ENCODE data around the gene WRNIP1.

WRNIP1 gene

DNA sequence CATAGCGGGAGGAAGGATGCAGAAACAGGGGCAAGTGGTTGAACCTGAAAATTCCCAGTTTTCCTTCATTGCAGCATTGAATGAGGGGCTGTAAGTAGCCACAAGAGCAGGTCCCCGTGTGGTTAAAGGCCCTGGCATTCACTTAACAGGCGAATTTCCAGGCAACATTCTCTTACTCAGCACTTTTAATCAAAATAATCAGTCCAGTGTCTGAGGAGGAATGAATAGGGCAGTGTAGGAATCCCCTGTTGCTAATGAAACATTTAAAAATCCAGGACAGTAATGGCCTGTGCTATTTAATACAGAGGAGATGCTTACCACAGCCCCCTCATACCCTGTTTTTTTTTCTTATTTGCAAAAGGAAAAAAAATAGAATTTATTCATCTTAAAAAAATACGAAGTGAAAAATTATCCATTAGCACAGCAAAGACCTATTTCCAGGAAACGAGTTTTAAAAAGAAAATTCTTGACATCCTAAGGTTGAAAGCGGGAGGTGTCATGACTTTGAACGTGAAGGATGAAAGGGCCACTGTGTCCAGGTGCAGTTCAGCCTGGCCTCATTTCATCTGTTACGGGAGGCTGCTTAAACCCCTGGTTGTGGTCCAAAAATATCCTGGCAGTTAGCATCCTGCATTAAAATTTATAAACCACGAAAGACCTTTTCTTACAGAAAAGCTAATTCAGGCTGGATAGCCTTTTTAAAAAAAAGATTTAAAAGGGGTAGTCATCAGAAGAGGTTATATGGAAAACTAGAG, 34.7 kb upstream of the WRNIP1 start:
- Histone ChIP-seq H3K4me1 (ENCODE audit: control insufficient read depth, insufficient read depth, low read length, unreplicated experiment) (peaks cover 4% of the 10 kb centered on the region), H3K27ac (ENCODE audit: low read depth, low read length) (no peak overlapping the region), H3K36me3 (ENCODE audit: insufficient read depth, low read length) (no peaks in the 10 kb centered on the region), H2AFZ (ENCODE audit: low read length, unreplicated experiment) (no peak overlapping the region), H3K4me3 (ENCODE audit: low read depth, low read length) (no peak overlapping the region), H3K79me2 (ENCODE audit: control insufficient read depth, insufficient read depth, low read length, unreplicated experiment) (no peaks in the 10 kb centered on the region), H3K27me3 (ENCODE audit: insufficient read depth, low read length) (no peaks in the 10 kb centered on the region)

DNA sequence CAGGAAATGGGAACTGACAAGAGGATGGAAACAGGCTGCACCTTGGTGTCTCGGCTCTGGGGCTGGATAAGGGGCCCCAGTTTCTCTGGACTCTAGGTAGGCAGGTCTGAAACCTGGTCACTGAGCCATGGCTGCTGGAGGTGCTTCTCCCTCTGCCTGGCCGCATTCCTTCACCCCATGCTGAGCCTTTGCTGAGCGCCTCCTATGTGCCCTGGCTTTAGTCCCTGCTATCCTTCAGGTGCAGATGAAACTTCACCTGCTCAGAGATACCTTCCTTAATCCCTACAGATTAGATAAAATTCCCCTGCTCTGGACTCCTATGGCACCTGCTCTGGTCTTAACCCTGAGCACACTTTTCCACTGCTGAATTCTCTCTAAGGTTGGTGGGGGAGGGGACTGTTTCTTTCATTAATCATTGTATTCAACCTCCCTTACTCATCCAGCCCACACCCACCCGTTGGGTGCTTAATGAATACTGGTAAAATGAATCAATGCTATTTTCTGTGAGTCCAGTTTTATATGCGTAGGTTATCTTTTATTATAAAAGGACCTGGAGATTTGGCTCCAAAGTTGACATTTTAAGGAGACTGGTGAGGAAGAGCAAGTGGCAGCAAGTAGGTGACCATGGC, 33.8 kb upstream of the WRNIP1 start:
- Histone ChIP-seq H3K27me3 (ENCODE audit: insufficient read depth, low read length) (no peaks in the 10 kb centered on the region), H3K4me3 (ENCODE audit: low read depth, low read length) (no peak overlapping the region), H3K27ac (ENCODE audit: low read depth, low read length) (no peak overlapping the region), H3K4me1 (ENCODE audit: control insufficient read depth, insufficient read depth, low read length, unreplicated experiment) (peaks cover 4% of the 10 kb centered on the region), H3K79me2 (ENCODE audit: control insufficient read depth, insufficient read depth, low read length, unreplicated experiment) (no peaks in the 10 kb centered on the region), H3K36me3 (ENCODE audit: insufficient read depth, low read length) (no peaks in the 10 kb centered on the region), H2AFZ (ENCODE audit: low read length, unreplicated experiment) (no peak overlapping the region)

DNA sequence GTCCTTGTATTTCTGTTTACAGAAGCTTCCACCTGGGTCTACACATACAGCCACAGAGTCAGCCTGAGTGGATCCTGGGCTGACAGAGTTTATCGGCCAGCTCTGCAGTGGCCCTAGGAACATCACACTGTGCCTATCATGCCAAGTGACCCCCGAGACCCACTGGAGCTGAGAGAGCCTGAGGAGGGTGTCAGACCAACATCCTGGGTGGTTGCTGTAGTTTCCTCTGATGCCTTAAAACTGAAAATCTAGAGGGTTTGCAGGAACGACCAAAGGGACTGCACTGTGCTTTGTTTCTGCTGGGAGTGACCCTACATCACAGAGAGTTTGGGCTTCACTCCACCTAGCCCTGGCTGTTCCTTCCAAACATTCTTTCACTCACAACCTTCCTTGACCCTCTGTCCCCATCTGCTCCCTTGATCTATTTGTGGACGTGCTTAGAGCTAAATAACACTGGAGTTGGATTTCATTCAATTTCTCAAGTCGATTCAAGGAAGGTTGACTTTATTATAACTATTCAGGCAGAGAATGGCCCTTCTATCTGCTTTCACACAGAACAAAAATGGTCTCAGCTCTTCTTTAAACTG, 32.6 kb upstream of the WRNIP1 start:
- Histone ChIP-seq H3K36me3 (ENCODE audit: insufficient read depth, low read length) (no peaks in the 10 kb centered on the region), H3K4me3 (ENCODE audit: low read depth, low read length) (no peak overlapping the region), H3K27ac (ENCODE audit: low read depth, low read length) (no peak overlapping the region), H3K4me1 (ENCODE audit: control insufficient read depth, insufficient read depth, low read length, unreplicated experiment) (peaks cover 4% of the 10 kb centered on the region), H3K79me2 (ENCODE audit: control insufficient read depth, insufficient read depth, low read length, unreplicated experiment) (no peaks in the 10 kb centered on the region), H2AFZ (ENCODE audit: low read length, unreplicated experiment) (no peak overlapping the region), H3K27me3 (ENCODE audit: insufficient read depth, low read length) (no peaks in the 10 kb centered on the region)

DNA sequence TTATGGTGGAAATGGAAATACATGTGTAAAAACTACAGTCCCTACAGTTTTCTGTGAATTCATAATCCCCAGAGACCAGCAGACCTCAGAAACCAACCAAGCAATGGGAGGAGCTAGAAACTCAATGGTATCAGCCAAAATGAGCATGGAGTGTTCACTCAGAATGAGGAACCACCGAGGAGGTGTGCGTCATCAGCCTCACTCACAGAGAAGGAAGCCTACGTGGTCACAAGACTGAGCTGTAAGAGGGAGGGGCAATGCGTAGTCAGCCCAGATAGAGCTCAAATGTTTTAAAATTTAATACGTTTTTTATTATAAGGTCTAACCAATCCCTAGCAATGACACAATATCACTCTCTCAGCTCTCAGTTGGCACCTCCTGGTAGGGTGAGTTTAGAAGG, 31.9 kb upstream of the WRNIP1 start:
- no peaks in the 10 kb centered on the region for H3K36me3 ChIP-seq (ENCODE audit: insufficient read depth, low read length)
- H3K27me3 ChIP-seq (ENCODE audit: insufficient read depth, low read length): no peaks in the 10 kb centered on the region
- no peak overlapping the region for H2AFZ ChIP-seq (ENCODE audit: low read length, unreplicated experiment)
- no peak overlapping the region for H3K27ac ChIP-seq (ENCODE audit: low read depth, low read length)
- peaks cover 8% of the 10 kb centered on the region for H3K4me1 ChIP-seq (ENCODE audit: control insufficient read depth, insufficient read depth, low read length, unreplicated experiment)
- no peak overlapping the region for H3K4me3 ChIP-seq (ENCODE audit: low read depth, low read length)
- H3K79me2 ChIP-seq (ENCODE audit: control insufficient read depth, insufficient read depth, low read length, unreplicated experiment): no peaks in the 10 kb centered on the region

DNA sequence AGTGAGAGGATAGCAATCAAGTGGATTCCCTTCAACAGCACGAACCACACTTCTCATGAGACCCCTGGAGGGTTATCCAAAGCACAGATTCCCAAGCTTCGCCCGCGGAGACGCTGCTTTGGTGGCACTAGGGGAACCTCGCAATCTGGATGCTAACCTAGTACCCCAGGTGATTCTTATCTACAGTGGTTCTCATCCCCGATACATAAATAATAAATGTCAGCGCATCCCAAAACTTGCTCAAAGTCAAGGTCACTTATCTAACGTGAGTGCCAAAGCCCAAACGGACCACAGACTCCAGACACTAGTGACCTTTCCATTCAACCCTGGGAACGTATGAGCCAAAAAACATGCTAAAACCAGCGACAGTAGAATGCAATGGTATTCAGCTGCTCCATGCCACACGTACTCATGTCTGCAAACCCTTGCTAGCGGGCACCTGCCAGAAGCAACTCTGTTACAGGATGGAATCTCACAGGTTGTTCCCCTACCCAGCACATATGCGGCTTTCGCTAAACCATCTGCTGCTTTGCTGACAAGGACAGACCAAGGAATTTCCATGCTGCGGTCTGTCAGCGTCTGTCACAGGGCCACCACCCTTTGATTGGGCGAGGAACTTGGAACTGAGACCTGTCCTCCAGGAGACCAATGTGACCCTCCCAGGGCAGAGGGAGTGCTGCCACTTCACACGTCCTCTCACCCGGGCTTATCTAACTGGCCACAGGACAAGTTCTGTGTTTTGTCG, 31.3 kb upstream of the WRNIP1 start:
- Histone ChIP-seq H2AFZ (ENCODE audit: low read length, unreplicated experiment) (no peak overlapping the region), H3K36me3 (ENCODE audit: insufficient read depth, low read length) (no peaks in the 10 kb centered on the region), H3K27me3 (ENCODE audit: insufficient read depth, low read length) (no peaks in the 10 kb centered on the region), H3K4me3 (ENCODE audit: low read depth, low read length) (no peak overlapping the region), H3K4me1 (ENCODE audit: control insufficient read depth, insufficient read depth, low read length, unreplicated experiment) (peaks cover 8% of the 10 kb centered on the region), H3K27ac (ENCODE audit: low read depth, low read length) (no peak overlapping the region), H3K79me2 (ENCODE audit: control insufficient read depth, insufficient read depth, low read length, unreplicated experiment) (no peaks in the 10 kb centered on the region)

DNA sequence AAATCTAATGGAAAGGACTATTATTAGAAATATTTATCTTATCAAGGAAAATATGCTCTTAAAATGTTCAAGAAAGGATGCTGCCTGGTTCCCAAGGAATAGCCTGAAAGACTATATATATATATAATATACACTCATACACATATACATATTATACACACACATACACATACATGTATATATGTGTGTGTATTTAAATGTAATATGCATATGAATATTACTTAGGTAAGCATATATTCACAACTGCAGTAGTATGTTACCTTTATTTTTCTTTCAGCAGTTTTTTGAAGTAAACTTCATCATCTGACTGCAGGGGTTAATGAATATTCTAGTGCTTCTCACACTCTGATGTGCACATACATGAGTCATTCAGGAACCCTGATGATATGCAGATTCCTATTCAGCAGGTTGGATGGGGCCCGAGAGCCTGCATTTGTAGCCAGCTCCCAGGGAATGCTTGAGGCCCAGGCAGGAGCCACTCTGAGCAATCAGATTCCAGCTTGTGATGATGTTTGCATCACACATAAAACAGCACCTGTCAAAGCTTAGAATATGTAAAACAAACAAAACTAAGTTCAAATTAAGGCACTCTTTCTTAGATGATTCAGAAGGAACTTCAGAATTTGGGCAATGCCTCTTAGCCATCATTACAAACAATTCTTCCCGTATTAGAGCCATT, 30.6 kb upstream of the WRNIP1 start:
- no peak overlapping the region for H2AFZ ChIP-seq (ENCODE audit: low read length, unreplicated experiment)
- H3K36me3 ChIP-seq (ENCODE audit: insufficient read depth, low read length): no peaks in the 10 kb centered on the region
- H3K79me2 ChIP-seq (ENCODE audit: control insufficient read depth, insufficient read depth, low read length, unreplicated experiment): no peaks in the 10 kb centered on the region
- H3K4me1 ChIP-seq (ENCODE audit: control insufficient read depth, insufficient read depth, low read length, unreplicated experiment): peaks cover 15% of the 10 kb centered on the region
- H3K27me3 ChIP-seq (ENCODE audit: insufficient read depth, low read length): no peaks in the 10 kb centered on the region
- no peak overlapping the region for H3K4me3 ChIP-seq (ENCODE audit: low read depth, low read length)
- H3K27ac ChIP-seq (ENCODE audit: low read depth, low read length): no peak overlapping the region

DNA sequence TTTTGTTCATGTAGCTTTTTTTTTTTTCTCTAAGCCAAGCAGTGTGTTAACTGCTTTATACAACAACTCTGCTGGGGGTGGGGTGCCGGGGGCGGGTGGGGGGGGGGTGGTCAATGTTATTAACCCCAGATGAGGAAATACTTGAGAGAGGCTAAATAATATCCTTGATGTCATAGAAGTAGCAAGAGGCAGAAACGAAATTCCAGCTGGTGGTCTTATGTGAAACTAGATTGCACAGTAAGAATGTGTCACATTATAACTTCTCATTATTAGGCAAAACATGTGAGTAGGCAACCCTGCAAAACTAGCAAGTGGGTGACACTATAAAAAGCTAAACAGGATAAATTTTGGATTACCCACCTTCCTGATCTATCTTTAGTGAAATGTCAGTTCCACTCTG, 27.3 kb upstream of the WRNIP1 start:
- Histone ChIP-seq H3K27ac (ENCODE audit: low read depth, low read length) (no peak overlapping the region), H2AFZ (ENCODE audit: low read length, unreplicated experiment) (no peak overlapping the region), H3K79me2 (ENCODE audit: control insufficient read depth, insufficient read depth, low read length, unreplicated experiment) (no peaks in the 10 kb centered on the region), H3K27me3 (ENCODE audit: insufficient read depth, low read length) (no peaks in the 10 kb centered on the region), H3K4me1 (ENCODE audit: control insufficient read depth, insufficient read depth, low read length, unreplicated experiment) (peaks cover 15% of the 10 kb centered on the region), H3K4me3 (ENCODE audit: low read depth, low read length) (no peak overlapping the region), H3K36me3 (ENCODE audit: insufficient read depth, low read length) (no peaks in the 10 kb centered on the region)

DNA sequence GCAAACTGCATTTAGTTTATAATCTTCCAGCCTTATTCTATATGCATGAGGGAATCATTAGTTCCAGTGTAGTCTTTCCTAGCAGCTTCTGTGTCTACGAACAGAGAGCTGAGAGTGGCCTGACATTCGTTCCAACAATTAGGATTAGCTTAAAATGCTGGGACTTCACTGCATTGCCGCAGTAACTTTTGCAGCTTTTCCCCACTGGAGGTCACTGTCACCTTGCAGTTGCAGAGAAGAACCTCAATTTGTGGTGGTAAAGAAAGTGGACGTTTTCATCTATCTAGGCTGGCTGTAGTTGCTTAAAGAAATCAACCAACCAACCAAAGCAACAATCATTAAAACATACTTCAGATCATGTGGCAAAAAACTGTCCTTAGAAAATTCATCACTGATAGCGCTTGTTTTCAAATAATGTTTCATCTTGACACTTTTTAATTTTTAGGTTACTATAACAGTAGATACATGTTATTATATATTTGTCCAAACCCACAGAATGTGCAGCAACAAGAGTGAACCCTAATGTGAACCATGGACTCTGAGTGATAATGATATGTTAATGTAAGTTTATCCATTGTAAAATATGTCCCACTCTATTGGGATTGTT, 26.7 kb upstream of the WRNIP1 start:
- H3K36me3 ChIP-seq (ENCODE audit: insufficient read depth, low read length): no peaks in the 10 kb centered on the region
- H3K27ac ChIP-seq (ENCODE audit: low read depth, low read length): no peak overlapping the region; the same call in 1 of the 2 replicates
- no peaks in the 10 kb centered on the region for H3K27me3 ChIP-seq (ENCODE audit: insufficient read depth, low read length)
- H2AFZ ChIP-seq (ENCODE audit: low read length, unreplicated experiment): no peak overlapping the region
- H3K79me2 ChIP-seq (ENCODE audit: control insufficient read depth, insufficient read depth, low read length, unreplicated experiment): no peaks in the 10 kb centered on the region
- H3K4me1 ChIP-seq (ENCODE audit: control insufficient read depth, insufficient read depth, low read length, unreplicated experiment): peaks cover 15% of the 10 kb centered on the region
- H3K4me3 ChIP-seq (ENCODE audit: low read depth, low read length): no peak overlapping the region

DNA sequence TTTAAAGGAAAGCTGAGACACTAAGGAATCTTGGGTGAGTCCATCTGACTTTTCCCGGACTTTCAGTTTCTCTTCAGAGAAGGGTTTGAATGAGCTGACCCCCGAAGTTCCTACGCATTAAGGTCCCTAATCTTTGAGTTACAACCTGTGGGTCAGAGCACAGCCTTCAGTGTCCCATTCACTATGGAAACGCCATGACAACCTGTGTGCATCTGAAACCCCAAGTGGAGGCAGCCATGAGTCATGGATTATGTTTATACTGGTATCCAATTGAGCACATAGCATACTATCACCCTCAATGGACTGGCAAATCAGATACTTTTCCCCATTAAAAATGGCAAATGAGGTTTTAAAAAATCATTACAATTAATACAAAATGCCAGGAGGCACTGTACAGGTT, 25.9 kb upstream of the WRNIP1 start:
- H3K36me3 ChIP-seq (ENCODE audit: insufficient read depth, low read length): no peaks in the 10 kb centered on the region
- no peaks in the 10 kb centered on the region for H3K79me2 ChIP-seq (ENCODE audit: control insufficient read depth, insufficient read depth, low read length, unreplicated experiment)
- H3K27me3 ChIP-seq (ENCODE audit: insufficient read depth, low read length): no peaks in the 10 kb centered on the region
- peak overlapping the region; percentile 27; the same call in 1 of the 2 replicates for H3K27ac ChIP-seq (ENCODE audit: low read depth, low read length)
- H3K4me3 ChIP-seq (ENCODE audit: low read depth, low read length): no peak overlapping the region
- no peak overlapping the region for H2AFZ ChIP-seq (ENCODE audit: low read length, unreplicated experiment)
- peaks cover 15% of the 10 kb centered on the region for H3K4me1 ChIP-seq (ENCODE audit: control insufficient read depth, insufficient read depth, low read length, unreplicated experiment)

DNA sequence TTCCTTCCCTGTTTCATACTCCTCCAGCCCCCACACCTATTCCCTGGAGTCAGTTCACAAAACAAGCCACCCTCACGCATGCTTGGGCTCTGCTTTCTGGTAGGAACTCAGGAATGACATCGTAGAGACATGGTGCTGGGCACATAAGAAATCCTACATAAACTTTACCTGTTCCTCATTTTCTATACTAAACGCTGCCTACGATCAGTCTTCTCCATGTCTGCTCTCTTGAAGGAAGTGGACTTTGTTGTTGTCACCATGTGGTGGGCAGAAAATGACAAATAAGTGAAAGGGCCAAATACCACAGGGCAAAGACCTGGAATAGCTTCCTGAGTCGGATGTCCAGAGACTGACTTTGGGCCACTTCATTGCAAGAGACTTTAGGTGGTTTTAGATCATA, 24.6 kb upstream of the WRNIP1 start:
- no peak overlapping the region for H2AFZ ChIP-seq (ENCODE audit: low read length, unreplicated experiment)
- no peaks in the 10 kb centered on the region for H3K79me2 ChIP-seq (ENCODE audit: control insufficient read depth, insufficient read depth, low read length, unreplicated experiment)
- H3K4me1 ChIP-seq (ENCODE audit: control insufficient read depth, insufficient read depth, low read length, unreplicated experiment): peaks cover 15% of the 10 kb centered on the region
- no peaks in the 10 kb centered on the region for H3K27me3 ChIP-seq (ENCODE audit: insufficient read depth, low read length)
- H3K4me3 ChIP-seq (ENCODE audit: low read depth, low read length): no peak overlapping the region
- no peaks in the 10 kb centered on the region for H3K36me3 ChIP-seq (ENCODE audit: insufficient read depth, low read length)
- H3K27ac ChIP-seq (ENCODE audit: low read depth, low read length): no peak overlapping the region

Data from ACC112 (cell line).